ENCODE data around the gene CDKL4. TPM values are rescaled to one million over a fixed set of nuclear protein-coding genes. Genes with fewer than 3 reads are reported as not detected.

The CDKL4 gene
- total RNA-seq, 2 donors from 2014 or later, result 0.24 TPM; not detected in 1

DNA sequence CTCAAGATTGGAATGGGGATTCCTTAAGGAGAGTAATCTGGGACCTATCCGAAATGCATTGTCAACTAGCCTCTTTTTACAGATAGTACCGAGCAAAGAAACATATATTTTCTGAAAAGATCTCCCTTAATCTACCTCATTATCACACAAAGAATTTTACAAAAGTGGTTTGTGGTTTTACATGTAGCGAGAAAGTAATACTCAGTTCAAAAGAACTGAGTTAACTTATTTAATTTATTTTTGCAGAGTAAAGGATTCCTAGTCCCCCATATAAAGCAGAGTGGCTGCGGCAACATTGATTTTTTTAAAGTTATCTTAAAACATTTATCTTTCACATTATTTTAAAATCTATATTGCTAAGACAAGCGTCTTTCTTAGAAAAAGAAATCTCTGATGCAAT is 107.0 kb downstream of the CDKL4 start:
- Histone ChIP-seq H3K4me1 (ENCODE audit: control insufficient read depth, insufficient read depth, low read length) (no peaks in the 10 kb centered on the region), H3K9ac (ENCODE audit: extremely low read depth, low read length, poor library complexity, severe bottlenecking) (no peak overlapping the region), H3K27me3 (ENCODE audit: control insufficient read depth, insufficient read depth, low read length, poor library complexity, severe bottlenecking) (no peaks in the 10 kb centered on the region), H3K27ac (ENCODE audit: low read depth, low read length) (no peak overlapping the region), H3K4me3 (ENCODE audit: low read length) (no peak overlapping the region), H3K36me3 (ENCODE audit: control insufficient read depth, insufficient read depth, low read length) (no peaks in the 10 kb centered on the region), H3K9me3 (ENCODE audit: control insufficient read depth, low read length) (no peaks in the 10 kb centered on the region)
- no peaks in the 10 kb centered on the region for H3K27me3 Mint-ChIP-seq (ENCODE audit: insufficient read depth)
- no peaks in the 10 kb centered on the region for H3K36me3 Mint-ChIP-seq (ENCODE audit: low read depth)
- no peak overlapping the region for H3K4me3 Mint-ChIP-seq
- 79 to 99% methylated on average over 2 to 5 of the region's 5 CpGs for WGBS, 2 experiments (ENCODE audit: insufficient coverage in 1 of 2, insufficient read length in 1 of 2)
- no peak for DNase-seq
- no peak overlapping the region for H3K27ac Mint-ChIP-seq
- no peaks in the 10 kb centered on the region for H3K9me3 Mint-ChIP-seq
- H3K4me1 Mint-ChIP-seq, result peaks cover 2% of the 10 kb centered on the region
- TF ChIP-seq, protein P1, sequence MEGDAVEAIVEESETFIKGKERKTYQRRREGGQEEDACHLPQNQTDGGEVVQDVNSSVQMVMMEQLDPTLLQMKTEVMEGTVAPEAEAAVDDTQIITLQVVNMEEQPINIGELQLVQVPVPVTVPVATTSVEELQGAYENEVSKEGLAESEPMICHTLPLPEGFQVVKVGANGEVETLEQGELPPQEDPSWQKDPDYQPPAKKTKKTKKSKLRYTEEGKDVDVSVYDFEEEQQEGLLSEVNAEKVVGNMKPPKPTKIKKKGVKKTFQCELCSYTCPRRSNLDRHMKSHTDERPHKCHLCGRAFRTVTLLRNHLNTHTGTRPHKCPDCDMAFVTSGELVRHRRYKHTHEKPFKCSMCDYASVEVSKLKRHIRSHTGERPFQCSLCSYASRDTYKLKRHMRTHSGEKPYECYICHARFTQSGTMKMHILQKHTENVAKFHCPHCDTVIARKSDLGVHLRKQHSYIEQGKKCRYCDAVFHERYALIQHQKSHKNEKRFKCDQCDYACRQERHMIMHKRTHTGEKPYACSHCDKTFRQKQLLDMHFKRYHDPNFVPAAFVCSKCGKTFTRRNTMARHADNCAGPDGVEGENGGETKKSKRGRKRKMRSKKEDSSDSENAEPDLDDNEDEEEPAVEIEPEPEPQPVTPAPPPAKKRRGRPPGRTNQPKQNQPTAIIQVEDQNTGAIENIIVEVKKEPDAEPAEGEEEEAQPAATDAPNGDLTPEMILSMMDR (conservative IDR thresholded peaks at IDR 0.05), result no peak

DNA sequence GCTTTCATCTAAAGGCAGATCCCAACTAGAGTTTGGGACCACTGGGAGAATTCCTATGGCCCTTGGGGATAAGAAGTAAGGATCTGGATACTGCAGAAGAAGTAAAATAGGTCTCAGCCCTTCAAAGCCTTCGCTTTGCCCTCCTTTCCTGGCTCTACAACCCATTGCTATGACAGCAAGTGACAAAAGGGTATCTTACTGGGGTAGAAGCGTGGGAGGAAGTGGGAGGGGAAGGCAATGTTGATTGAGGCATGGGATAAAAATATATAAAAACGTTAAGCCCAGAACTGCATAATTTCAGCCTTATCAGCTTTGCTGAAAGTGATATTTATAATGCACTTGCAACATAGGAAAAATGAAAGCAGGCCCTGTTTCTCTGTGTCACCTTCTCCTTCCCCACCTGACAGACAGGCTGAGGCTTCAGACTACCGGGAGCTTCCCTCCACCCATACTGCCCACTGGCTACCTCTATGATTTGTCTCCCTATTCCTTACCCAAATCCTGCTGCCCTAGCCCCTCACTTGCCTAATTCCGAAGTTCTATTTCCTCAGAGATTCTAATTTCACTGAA is 108.0 kb downstream of the CDKL4 start:
- Histone ChIP-seq H3K27ac (ENCODE audit: low read depth, low read length) (no peak overlapping the region), H3K9ac (ENCODE audit: extremely low read depth, low read length, poor library complexity, severe bottlenecking) (no peak overlapping the region), H3K4me3 (ENCODE audit: low read length) (no peak overlapping the region), H3K4me1 (ENCODE audit: control insufficient read depth, insufficient read depth, low read length) (no peaks in the 10 kb centered on the region), H3K9me3 (ENCODE audit: control insufficient read depth, low read length) (no peaks in the 10 kb centered on the region), H3K27me3 (ENCODE audit: control insufficient read depth, insufficient read depth, low read length, poor library complexity, severe bottlenecking) (no peaks in the 10 kb centered on the region), H3K36me3 (ENCODE audit: control insufficient read depth, insufficient read depth, low read length) (no peaks in the 10 kb centered on the region)
- H3K36me3 Mint-ChIP-seq (ENCODE audit: low read depth), result no peaks in the 10 kb centered on the region
- H3K9me3 Mint-ChIP-seq, result no peaks in the 10 kb centered on the region
- H3K4me1 Mint-ChIP-seq, result no peaks in the 10 kb centered on the region
- no peak overlapping the region for H3K27ac Mint-ChIP-seq
- WGBS, 2 experiments (ENCODE audit: insufficient coverage in 1 of 2, insufficient read length in 1 of 2), result 95 to 98% methylated on average over 4 to 5 of the region's 5 CpGs
- DNase-seq, result no peak
- no peak overlapping the region for H3K4me3 Mint-ChIP-seq
- TF ChIP-seq, protein P1 (conservative IDR thresholded peaks at IDR 0.05), result no peak
- no peaks in the 10 kb centered on the region for H3K27me3 Mint-ChIP-seq (ENCODE audit: insufficient read depth)

DNA sequence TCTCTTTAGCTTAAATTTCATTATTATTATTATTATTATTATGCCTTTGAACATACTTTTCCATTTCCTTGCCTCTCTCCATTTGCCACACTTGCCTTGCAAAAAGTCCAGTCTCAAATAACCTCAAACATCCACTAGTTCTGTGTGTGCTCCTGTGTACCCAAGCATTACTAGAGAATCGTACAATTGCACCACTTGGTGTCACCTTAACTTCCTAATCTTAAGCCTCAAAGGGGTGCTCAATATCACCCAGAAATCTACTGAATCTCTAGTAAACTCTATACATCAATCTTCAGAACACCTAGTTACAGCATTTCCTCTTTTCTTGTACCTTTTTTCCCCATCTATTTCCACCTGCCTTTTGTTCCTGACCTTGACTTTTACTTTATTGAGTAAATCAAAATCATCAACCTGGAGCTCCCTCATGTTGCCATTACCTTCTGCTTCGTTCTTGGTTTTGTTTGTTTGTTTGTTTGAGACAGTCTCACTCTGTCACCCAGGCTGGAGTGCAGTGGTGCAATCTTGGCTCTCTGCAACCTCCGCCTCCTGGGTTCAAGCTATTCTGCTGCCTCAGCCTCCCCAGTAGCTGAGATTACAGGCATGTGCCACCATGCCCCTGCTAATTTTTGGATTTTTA is 110.4 kb downstream of the CDKL4 start:
- H3K27me3 ChIP-seq (ENCODE audit: control insufficient read depth, insufficient read depth, low read length, poor library complexity, severe bottlenecking), result no peaks in the 10 kb centered on the region
- Mint-ChIP-seq H3K36me3 (ENCODE audit: low read depth) (no peaks in the 10 kb centered on the region), H3K4me1 (no peaks in the 10 kb centered on the region), H3K9me3 (no peaks in the 10 kb centered on the region), H3K4me3 (no peak overlapping the region), H3K27me3 (ENCODE audit: insufficient read depth) (no peaks in the 10 kb centered on the region), H3K27ac (no peak overlapping the region)
- TF ChIP-seq, protein P1 (conservative IDR thresholded peaks at IDR 0.05), result no peak
- no peak overlapping the region for H3K27ac ChIP-seq (ENCODE audit: low read depth, low read length)
- H3K4me3 ChIP-seq (ENCODE audit: low read length), result no peak overlapping the region
- no peaks in the 10 kb centered on the region for H3K36me3 ChIP-seq (ENCODE audit: control insufficient read depth, insufficient read depth, low read length)
- no peak overlapping the region for H3K9ac ChIP-seq (ENCODE audit: extremely low read depth, low read length, poor library complexity, severe bottlenecking)
- no peaks in the 10 kb centered on the region for H3K9me3 ChIP-seq (ENCODE audit: control insufficient read depth, low read length)
- H3K4me1 ChIP-seq (ENCODE audit: control insufficient read depth, insufficient read depth, low read length), result no peaks in the 10 kb centered on the region
- WGBS, 2 experiments (ENCODE audit: insufficient coverage in 1 of 2, insufficient read length in 1 of 2), result 92 to 100% methylated on average over 2 to 3 of the region's 3 CpGs
- DNase-seq, result no peak
